ENCODE data around the gene LSG1. TPM values are rescaled to one million over a fixed set of nuclear protein-coding genes. Genes with fewer than 3 reads are reported as not detected.
A peak's percentile ranks its signal among the peaks of the same experiment; 100 is the strongest.

LSG1 gene
- total and polyA plus RNA-seq, 2 of the 13 experiments (the other 11 are each of a cell fraction or from before 2014, with no cell fraction given) = 21.4 to 32.1 TPM

- TF ChIP-seq, protein P1, sequence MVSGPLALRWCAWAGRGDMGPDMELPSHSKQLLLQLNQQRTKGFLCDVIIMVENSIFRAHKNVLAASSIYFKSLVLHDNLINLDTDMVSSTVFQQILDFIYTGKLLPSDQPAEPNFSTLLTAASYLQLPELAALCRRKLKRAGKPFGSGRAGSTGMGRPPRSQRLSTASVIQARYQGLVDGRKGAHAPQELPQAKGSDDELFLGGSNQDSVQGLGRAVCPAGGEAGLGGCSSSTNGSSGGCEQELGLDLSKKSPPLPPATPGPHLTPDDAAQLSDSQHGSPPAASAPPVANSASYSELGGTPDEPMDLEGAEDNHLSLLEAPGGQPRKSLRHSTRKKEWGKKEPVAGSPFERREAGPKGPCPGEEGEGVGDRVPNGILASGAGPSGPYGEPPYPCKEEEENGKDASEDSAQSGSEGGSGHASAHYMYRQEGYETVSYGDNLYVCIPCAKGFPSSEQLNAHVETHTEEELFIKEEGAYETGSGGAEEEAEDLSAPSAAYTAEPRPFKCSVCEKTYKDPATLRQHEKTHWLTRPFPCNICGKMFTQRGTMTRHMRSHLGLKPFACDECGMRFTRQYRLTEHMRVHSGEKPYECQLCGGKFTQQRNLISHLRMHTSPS (CRISPR knock-in tag; IDR thresholded peaks at IDR 0.05; ENCODE audit: low read depth) = no peak
- TF ChIP-seq THAP11 (CRISPR knock-in tag; IDR thresholded peaks at IDR 0.05) (peak; percentile 95), IKZF4 (CRISPR knock-in tag; IDR thresholded peaks at IDR 0.05; ENCODE audit: borderline replicate concordance, low read depth, not compliant biosample characterization) (no peak), DZIP1 (CRISPR knock-in tag; IDR thresholded peaks at IDR 0.05) (no peak; the same call in 1 of the 2 replicates), ZNF614 (CRISPR knock-in tag; IDR thresholded peaks at IDR 0.05; ENCODE audit: borderline replicate concordance) (peak; percentile 89; the same call in 1 of the 2 replicates), MBD4 (IDR thresholded peaks at IDR 0.05; ENCODE audit: borderline replicate concordance, low read length) (no peak), ZNF235 (CRISPR knock-in tag; IDR thresholded peaks at IDR 0.05; ENCODE audit: borderline replicate concordance) (no peak; the same call in 1 of the 2 replicates), ATF3 (CRISPR knock-in tag; IDR thresholded peaks at IDR 0.05) (no peak), RFX5 (IDR thresholded peaks at IDR 0.05; ENCODE audit: low read depth, low read length) (peak; percentile 55; the same call in 1 of the 2 replicates), ZNF891 (CRISPR knock-in tag; IDR thresholded peaks at IDR 0.05) (no peak; the same call in 1 of the 2 replicates), ZNF605 (CRISPR knock-in tag; IDR thresholded peaks at IDR 0.05) (peak; percentile 68; the same call in 1 of the 2 replicates), MXD1 (CRISPR knock-in tag; IDR thresholded peaks at IDR 0.05) (peak; percentile 87; the same call in 1 of the 2 replicates), ZNF160 (CRISPR knock-in tag; IDR thresholded peaks at IDR 0.05) (no peak), BRF2 (CRISPR knock-in tag; IDR thresholded peaks at IDR 0.05) (0 out of 2 replicates have a peak, but pooled peaks have one; percentile 38)
- TF ChIP-seq, protein P2, sequence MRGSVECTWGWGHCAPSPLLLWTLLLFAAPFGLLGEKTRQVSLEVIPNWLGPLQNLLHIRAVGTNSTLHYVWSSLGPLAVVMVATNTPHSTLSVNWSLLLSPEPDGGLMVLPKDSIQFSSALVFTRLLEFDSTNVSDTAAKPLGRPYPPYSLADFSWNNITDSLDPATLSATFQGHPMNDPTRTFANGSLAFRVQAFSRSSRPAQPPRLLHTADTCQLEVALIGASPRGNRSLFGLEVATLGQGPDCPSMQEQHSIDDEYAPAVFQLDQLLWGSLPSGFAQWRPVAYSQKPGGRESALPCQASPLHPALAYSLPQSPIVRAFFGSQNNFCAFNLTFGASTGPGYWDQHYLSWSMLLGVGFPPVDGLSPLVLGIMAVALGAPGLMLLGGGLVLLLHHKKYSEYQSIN (CRISPR knock-in tag; IDR thresholded peaks at IDR 0.05; ENCODE audit: borderline replicate concordance) = no peak
- TF ChIP-seq, protein P3, sequence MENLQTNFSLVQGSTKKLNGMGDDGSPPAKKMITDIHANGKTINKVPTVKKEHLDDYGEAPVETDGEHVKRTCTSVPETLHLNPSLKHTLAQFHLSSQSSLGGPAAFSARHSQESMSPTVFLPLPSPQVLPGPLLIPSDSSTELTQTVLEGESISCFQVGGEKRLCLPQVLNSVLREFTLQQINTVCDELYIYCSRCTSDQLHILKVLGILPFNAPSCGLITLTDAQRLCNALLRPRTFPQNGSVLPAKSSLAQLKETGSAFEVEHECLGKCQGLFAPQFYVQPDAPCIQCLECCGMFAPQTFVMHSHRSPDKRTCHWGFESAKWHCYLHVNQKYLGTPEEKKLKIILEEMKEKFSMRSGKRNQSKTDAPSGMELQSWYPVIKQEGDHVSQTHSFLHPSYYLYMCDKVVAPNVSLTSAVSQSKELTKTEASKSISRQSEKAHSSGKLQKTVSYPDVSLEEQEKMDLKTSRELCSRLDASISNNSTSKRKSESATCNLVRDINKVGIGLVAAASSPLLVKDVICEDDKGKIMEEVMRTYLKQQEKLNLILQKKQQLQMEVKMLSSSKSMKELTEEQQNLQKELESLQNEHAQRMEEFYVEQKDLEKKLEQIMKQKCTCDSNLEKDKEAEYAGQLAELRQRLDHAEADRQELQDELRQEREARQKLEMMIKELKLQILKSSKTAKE (CRISPR knock-in tag; IDR thresholded peaks at IDR 0.05; ENCODE audit: borderline replicate concordance) = no peak
These were observed at the start of gene LSG1 (continued) for GRCh38 chr3:194671900-194672808.

All from HepG2 (cell line).